PFSK-1 (cell line): ENCODE results near the gene SLC2A4.

Experiments used
- FOXP2 ChIP-seq: optimal IDR thresholded peaks from 2 replicates; pipeline ENCODE3; 2011; ENCODE audit warnings: borderline replicate concordance, control low read depth, inconsistent platforms; ENCODE audit not compliant: insufficient read depth; ENCODE audit errors: extremely low read length, extremely low read depth
- POLR2AphosphoS5 ChIP-seq: IDR thresholded peaks from 2 replicates; pipeline ENCODE4 v1.6.1; 2012; ENCODE audit warnings: low read depth, mild to moderate bottlenecking, control low read depth, low read length, moderate library complexity
- REST ChIP-seq, 2 experiments: IDR thresholded peaks; 2 replicates each; pipeline versions ENCODE4 v1.6.1 to v1.8.0; 2011 to 2012; ENCODE audit warnings: low read depth in 2 of 2, low read length in 2 of 2, control low read depth in 1 of 2, inconsistent platforms in 1 of 2, mild to moderate bottlenecking in 1 of 2, moderate library complexity in 1 of 2; ENCODE audit not compliant: insufficient read depth in 1 of 2
- TAF1 ChIP-seq: IDR thresholded peaks from 2 replicates; pipeline ENCODE4 v1.6.1; 2012; ENCODE audit warnings: low read length, control low read depth, borderline replicate concordance; ENCODE audit not compliant: insufficient read depth

- TF ChIP-seq POLR2AphosphoS5, result peak; percentile 42; the same call in 1 of the 2 replicates
- peak in 1 of 2 experiments; percentile 28; a peak in 1 of 4 replicates for TF ChIP-seq REST (IDR thresholded peaks at IDR 0.05; ENCODE audit: insufficient read depth in 1 of 2, low read depth in 2 of 2, low read length in 2 of 2)
- peak; percentile 71; the same call in 1 of the 2 replicates for TF ChIP-seq TAF1
- no peak for TF ChIP-seq FOXP2
These were observed 29.8 kb upstream of the SLC2A4 start, which contains the start of gene CTDNEP1 for GRCh38 chr17:7251661-7252175.
